Ishikawa (cell line): ENCODE results near the gene FYB2.

Experiments
- CREB1 ChIP-seq: IDR thresholded peaks from 2 replicates; pipeline ENCODE4 v1.6.1; 2012; ENCODE audit warnings: low read depth
- EP300 ChIP-seq: IDR thresholded peaks from 2 replicates; pipeline ENCODE4 v1.6.1; 2012; ENCODE audit warnings: borderline replicate concordance
- FOXM1 ChIP-seq: IDR thresholded peaks from 2 replicates; pipeline ENCODE4 v1.6.1; 2012; ENCODE audit warnings: low read depth, borderline replicate concordance
- MAX ChIP-seq: IDR thresholded peaks from 2 replicates; pipeline ENCODE4 v1.6.1; 2012
- RAD21 ChIP-seq: IDR thresholded peaks from 2 replicates; pipeline ENCODE4 v1.6.1; 2012; ENCODE audit warnings: low read depth
- REST ChIP-seq: IDR thresholded peaks from 2 replicates; pipeline ENCODE4 v1.6.1; 2012; ENCODE audit warnings: low read depth, mild to moderate bottlenecking
- TAF1 ChIP-seq: IDR thresholded peaks from 2 replicates; pipeline ENCODE4 v1.6.1; 2012; ENCODE audit warnings: low read depth, mild to moderate bottlenecking

- no peak for TF ChIP-seq REST
- TF ChIP-seq CREB1, result no peak
- no peak for TF ChIP-seq FOXM1
- no peak for TF ChIP-seq EP300
- TF ChIP-seq MAX, result no peak
- TF ChIP-seq RAD21, result no peak
- TF ChIP-seq TAF1, result no peak
Observed at GRCh38 chr1:56782773-56783172, 36.4 kb downstream of the FYB2 start.
